ENCODE data around the gene FLCN.

The FLCN gene

DNA sequence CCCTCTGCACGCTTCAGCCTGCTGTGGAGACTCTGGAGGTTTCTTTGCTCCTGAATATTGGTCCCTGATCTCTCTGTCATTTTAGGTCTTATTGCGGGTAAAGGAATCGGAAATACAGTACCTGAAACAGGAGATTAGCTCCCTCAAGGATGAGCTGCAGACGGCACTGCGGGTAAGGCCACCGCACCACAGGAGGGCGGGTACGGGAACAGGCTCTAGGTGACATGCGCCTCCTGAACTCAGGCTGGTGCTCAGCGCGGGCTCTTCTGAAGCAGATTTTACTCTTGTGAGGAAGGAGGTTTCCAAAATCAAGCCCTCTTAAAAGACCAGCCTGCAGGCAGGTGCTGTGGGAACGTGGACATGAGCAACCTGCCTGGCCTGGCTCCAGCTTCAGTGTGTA, 60.6 kb downstream of the FLCN start:
- DNase-seq (ENCODE audit: low spot score) = no peak
- TF ChIP-seq, protein P1, sequence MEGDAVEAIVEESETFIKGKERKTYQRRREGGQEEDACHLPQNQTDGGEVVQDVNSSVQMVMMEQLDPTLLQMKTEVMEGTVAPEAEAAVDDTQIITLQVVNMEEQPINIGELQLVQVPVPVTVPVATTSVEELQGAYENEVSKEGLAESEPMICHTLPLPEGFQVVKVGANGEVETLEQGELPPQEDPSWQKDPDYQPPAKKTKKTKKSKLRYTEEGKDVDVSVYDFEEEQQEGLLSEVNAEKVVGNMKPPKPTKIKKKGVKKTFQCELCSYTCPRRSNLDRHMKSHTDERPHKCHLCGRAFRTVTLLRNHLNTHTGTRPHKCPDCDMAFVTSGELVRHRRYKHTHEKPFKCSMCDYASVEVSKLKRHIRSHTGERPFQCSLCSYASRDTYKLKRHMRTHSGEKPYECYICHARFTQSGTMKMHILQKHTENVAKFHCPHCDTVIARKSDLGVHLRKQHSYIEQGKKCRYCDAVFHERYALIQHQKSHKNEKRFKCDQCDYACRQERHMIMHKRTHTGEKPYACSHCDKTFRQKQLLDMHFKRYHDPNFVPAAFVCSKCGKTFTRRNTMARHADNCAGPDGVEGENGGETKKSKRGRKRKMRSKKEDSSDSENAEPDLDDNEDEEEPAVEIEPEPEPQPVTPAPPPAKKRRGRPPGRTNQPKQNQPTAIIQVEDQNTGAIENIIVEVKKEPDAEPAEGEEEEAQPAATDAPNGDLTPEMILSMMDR (conservative IDR thresholded peaks at IDR 0.05; ENCODE audit: low read depth) = no peak
- POLR2A ChIA-PET (ENCODE audit: low non-redundant PET) = no interaction called here
- CTCF ChIA-PET = no interaction called here
- peak overlapping the region; percentile 88 for H3K27ac ChIP-seq

DNA sequence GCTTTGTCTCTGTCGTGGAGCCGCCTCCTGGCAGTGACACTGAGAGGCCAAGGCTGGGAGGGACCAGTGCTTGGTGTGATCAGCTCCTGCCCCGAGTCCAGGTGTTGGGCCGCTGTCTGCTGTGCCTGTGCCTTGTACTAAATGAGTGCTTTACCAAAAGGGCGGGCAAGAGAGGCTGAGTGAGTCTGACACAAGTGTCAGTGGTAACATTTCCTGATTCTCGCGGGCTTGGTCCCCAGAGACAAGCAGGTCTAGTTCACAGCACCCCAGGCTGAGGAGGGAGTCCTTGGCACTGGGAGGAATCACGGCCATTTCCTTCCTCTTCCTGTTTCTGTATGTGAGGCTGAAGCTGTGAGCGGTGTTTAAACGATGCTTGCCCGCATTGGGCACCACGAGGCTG, 61.1 kb downstream of the FLCN start:
- TF ChIP-seq, protein P1 (conservative IDR thresholded peaks at IDR 0.05; ENCODE audit: low read depth) = no peak
- peak overlapping the region; percentile 88 for H3K27ac ChIP-seq
- POLR2A ChIA-PET (ENCODE audit: low non-redundant PET) = no interaction called here
- DNase-seq (ENCODE audit: low spot score) = no peak
- CTCF ChIA-PET = no interaction called here

DNA sequence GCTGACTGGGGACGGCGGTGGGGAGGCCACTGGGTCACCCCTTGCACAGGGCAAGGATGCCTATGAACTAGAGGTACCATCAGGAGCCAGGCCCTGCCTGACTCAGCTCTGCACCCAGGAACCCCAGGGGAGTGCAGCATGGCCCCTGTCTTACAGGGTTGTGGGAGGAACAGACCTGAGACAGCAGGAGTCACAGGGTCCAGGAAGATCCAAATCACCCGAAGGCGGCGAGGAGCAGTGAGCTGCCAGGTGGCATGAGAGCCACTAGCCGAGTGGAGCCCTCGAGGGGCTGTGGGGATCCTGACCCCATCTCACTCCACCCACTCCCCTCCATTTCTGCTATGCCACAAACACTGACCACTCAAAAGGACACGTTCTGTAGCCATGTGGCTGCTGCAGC, 61.6 kb downstream of the FLCN start:
- DNase-seq (ENCODE audit: low spot score) = no peak
- ChIA-PET POLR2A (ENCODE audit: low non-redundant PET) (no interaction called here), CTCF (no interaction called here)
- TF ChIP-seq, protein P1 (conservative IDR thresholded peaks at IDR 0.05; ENCODE audit: low read depth) = no peak
- peak overlapping the region; percentile 88 for H3K27ac ChIP-seq

DNA sequence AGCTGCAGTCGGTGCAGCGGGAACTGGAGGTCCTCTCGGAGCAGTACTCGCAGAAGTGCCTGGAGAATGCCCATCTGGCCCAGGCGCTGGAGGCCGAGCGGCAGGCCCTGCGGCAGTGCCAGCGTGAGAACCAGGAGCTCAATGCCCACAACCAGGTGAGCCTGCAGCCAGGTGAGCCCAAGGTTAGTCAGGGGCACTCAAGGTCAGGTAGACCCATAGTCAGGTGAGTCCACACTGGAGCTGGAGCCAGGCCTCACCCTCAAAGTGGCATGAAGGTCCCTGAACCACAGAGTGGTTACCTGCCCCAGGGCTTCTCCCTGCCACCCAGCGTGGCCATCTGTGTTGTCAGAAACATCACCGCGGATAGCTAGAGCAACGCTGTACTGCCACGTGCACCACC, 63.0 kb downstream of the FLCN start:
- TF ChIP-seq, protein P1 (conservative IDR thresholded peaks at IDR 0.05; ENCODE audit: low read depth) = no peak
- no peak for DNase-seq (ENCODE audit: low spot score)
- ChIA-PET POLR2A (ENCODE audit: low non-redundant PET) (no interaction called here), CTCF (interaction anchor here (1.2 kb wide), 1 partner anchor 27 kb away, joined by 5 read pairs; no protein-coding TSS in a partner anchor)
- peak overlapping the region; percentile 88 for H3K27ac ChIP-seq

DNA sequence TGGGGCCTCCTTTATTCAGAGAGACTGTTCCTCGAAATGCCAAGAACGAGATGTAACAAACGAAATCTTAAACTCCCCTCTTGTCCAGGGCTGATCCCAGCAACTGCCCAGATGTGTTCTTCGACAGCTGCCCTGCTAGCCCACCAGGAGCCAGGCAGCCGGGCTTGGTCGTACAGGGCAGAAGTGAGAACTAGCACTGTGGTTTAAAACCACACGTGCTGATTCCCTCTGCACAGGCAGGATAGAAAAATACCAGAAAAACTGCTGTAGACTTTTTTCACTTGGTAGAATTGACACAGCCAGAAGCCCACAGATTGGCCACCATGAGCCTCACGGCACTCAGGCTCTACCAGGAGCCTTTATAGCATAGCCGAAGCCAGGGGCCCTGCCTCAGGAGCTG, 64.0 kb downstream of the FLCN start:
- TF ChIP-seq, protein P1 (conservative IDR thresholded peaks at IDR 0.05; ENCODE audit: low read depth) = no peak
- ChIA-PET POLR2A (ENCODE audit: low non-redundant PET) (no interaction called here), CTCF (interaction anchor here (1.2 kb wide), 1 partner anchor 28 kb away, joined by 5 read pairs; no protein-coding TSS in a partner anchor)
- no peak for DNase-seq (ENCODE audit: low spot score)
- H3K27ac ChIP-seq = peak overlapping the region; percentile 88

DNA sequence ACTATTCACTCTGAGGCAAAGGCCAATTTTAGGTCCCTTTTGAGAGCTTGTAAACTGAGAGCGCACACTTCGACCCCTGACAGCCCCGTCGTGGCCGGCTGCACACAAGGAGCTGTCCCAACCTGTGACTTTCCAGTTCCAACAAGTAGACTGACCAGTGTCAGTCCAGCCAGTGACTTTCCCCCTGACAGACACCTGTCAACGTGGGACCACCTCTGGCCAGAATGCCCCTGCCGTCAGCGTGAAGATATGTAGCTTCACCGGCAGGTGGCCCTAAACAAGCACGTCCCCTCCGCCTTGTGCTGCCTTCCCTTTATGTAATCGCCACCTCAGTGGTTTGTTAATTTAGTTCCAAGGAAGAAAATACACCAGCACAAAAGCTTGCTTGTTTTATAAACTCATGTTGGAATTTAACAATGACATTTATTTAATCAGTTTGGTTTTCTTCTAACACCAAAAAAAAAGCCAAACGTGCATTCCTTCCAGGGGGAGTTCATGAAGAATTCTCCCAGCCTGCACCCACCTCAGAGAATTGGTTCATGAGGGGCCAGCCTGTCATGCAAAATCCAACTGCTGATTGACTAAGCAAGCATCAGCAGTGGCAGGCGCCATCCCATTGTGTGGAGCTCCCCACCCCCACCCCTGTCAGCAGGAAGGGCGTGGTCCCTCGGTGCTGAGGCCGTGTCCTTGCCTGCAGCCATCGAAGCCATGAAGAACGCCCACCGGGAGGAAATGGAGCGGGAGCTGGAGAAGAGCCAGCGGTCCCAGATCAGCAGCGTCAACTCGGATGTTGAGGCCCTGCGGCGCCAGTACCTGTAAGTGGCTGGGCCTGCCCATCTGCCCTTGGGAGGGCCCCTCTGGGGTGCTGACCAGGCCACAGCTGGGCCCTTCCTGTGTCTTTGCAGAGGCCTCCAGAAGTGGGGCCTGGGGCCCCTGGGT, 64.7 kb downstream of the FLCN start:
- peak overlapping the region; percentile 88 for H3K27ac ChIP-seq
- no peak for DNase-seq (ENCODE audit: low spot score)
- ChIA-PET POLR2A (ENCODE audit: low non-redundant PET) (no interaction called here), CTCF (interaction anchor here (1.2 kb wide), 1 partner anchor 28 kb away, joined by 5 read pairs; no protein-coding TSS in a partner anchor)
- TF ChIP-seq, protein P1 (conservative IDR thresholded peaks at IDR 0.05; ENCODE audit: low read depth) = no peak
